Amniotic stem cell (primary cell): Measurements from ENCODE around the gene L3MBTL1.

Experiments used
- DNase-seq: peaks from one replicate; lab custom pipeline; 2025; lab: John Stamatoyannopoulos, UW

Gene L3MBTL1

DNA sequence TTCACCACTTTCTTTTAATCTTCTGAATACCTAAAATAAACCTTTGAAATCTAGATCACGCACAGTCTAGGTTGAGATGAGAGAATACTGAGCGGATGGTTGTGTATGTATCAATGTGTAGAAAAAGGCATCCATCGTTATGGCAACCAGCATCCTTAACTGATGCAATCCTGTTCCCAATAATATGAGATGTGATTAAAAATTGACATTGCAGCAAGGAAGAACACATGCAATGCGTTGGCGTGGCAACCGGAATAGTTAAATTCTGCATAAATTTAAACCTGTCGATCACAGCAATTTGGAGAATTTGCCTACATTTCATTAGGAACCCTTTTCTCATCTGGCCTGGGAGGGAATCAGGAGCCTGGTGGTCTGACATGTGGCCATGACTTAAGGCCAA, 1.3 kb upstream of the L3MBTL1 start:
- no peak for DNase-seq

GRCh38 chr20:43508106-43508505, 609 bp downstream of the L3MBTL1 start:
- no peak for DNase-seq

- DNase-seq: no peak
Measured at GRCh38 chr20:43508604-43509040, 1.1 kb downstream of the L3MBTL1 start.

- DNase-seq: no peak
Measured at GRCh38 chr20:43511879-43512278, 4.4 kb downstream of the L3MBTL1 start.

DNA sequence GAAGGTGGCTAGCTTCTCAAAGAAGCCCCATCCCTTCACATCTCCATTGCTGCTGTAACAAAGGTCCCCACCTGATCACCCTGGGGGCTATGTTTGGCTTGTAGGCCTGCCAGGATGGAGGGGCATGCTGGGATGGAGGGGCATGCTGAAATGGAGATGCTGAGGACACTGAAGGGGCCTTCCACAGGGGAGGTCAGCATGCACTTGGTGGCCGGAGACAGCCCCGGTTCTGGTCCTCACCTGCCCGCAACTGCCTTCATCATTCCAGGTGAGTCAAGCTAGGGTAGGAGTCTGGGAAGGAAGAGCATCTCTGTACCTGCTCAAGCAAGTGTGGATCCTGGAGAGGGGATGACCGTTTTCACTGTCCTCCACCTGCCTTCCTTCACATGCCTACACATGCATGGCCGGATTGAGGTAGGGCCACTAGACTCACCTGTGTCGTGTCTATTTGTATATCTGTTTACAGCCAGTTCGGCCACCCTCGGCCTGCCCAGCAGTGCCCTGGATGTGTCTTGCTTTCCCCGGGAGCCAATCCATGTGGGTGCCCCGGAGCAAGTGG, 6.0 kb downstream of the L3MBTL1 start:
- no peak for DNase-seq

DNA sequence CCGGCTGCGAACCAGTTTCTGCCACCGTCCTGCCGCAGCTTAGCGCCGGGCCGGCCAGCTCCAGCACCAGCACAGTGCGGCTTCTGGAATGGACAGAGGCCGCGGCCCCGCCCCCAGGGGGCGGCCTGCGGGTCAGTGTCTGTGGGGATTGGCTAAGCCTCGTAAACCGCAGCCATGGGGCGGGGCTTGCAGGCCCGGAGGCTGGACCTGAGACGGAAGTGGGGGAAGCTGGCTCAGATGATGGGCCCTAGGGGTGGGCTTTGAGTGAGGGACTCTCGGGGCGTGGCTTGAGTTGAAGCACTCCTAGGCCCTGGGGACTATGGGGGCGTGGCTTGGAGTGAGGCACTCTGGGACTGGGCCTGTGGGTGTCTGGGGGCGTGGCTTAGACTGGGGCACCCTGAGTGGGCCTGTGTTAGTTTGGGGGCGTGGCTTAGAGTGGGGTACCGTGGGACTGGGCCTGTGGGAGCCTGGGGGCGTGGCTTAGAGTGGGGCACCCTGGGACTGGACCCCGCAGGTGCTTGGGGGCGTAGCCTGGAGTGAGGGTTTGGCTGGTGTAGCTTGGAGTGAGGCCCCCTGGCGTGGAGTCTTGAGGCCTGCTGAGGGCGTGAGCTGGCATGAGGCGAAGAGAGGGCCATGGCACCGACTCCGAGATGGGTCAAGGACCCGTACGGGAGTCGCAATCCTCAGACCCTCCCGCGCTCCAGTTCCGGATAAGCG, 6.6 kb downstream of the L3MBTL1 start:
- peak; percentile 95 for DNase-seq

GRCh38 chr20:43514648-43514999, 7.1 kb downstream of the L3MBTL1 start:
- no peak for DNase-seq

DNA sequence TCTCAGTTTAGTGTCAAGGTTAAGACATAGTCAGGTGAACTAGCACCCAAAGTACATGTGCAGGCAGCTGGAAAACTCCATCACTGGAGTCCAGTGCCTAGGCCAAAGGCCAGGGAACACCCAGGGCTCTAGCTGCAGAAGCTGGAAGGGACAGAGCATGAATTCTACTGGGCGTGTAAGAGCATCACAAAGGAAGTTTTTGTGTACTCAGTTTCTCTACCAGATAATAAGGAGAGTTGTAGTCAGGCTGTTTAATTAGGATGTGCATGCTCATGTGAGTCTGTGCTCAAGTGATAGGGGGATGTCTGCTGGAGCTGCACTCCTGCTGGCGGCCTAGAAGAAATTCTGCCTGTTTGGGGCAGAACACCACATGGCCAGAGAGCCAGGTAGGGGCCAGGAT, 8.1 kb downstream of the L3MBTL1 start:
- no peak for DNase-seq

DNA sequence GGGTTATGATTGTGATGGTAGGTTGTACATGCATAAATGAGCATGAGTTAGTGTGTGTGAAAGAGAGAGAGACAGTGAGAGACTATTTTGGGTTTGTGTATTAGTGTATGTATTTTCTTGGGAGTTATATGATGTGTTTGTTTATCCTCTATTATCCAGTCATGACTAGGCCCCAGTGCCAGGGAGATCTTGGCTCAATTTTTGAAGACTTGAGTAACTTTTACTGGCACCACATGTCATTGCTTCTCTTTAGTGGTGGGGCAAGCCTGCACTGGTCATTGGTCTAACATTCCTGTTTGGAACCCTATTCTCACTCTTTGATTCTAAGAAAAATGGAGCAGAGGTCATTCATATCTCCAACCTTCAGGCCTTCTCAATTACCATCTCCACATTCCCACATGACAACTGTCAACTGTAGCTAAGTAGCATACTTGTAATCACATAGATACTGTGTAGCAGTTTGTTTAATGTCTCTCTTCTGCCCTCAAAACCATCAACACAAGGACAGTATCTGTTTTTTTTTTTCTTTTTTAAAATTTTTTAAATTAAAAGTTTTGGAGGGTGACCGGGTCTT, 8.8 kb downstream of the L3MBTL1 start:
- DNase-seq: no peak

GRCh38 chr20:43520074-43520630, 12.7 kb downstream of the L3MBTL1 start:
- DNase-seq: no peak

- DNase-seq: no peak
Measured at GRCh38 chr20:43525021-43525420, 17.5 kb downstream of the L3MBTL1 start.

- no peak for DNase-seq
Measured at GRCh38 chr20:43528258-43528875, 20.9 kb downstream of the L3MBTL1 start.

- DNase-seq: no peak
Measured at GRCh38 chr20:43529051-43529450, 21.6 kb downstream of the L3MBTL1 start.

- DNase-seq: no peak
Measured at GRCh38 chr20:43529457-43530153, 22.1 kb downstream of the L3MBTL1 start.

- no peak for DNase-seq
Measured at GRCh38 chr20:43530321-43531090, 23.0 kb downstream of the L3MBTL1 start.

- no peak for DNase-seq
Measured at GRCh38 chr20:43531091-43531443, 23.6 kb downstream of the L3MBTL1 start.

- DNase-seq: no peak
Measured at GRCh38 chr20:43532416-43533055, 25.0 kb downstream of the L3MBTL1 start.

DNA sequence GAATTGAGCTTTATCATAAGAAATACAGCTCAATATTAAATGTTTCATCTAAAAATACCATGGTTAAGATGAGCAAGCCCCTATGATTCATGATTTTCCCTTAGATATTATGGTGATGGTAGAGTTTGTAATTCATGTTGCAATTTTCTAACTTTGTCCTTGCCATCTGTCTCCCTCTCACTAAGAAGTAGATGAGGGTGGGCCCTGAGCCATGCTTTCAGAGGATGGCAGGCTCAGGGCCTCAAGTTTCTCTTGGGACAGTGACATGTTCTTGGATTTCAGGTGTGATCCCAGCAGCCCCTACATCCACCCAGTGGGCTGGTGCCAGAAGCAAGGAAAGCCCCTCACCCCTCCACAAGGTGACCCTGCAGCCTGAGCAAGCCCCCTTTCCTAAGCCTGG, 25.6 kb downstream of the L3MBTL1 start:
- DNase-seq: no peak

DNA sequence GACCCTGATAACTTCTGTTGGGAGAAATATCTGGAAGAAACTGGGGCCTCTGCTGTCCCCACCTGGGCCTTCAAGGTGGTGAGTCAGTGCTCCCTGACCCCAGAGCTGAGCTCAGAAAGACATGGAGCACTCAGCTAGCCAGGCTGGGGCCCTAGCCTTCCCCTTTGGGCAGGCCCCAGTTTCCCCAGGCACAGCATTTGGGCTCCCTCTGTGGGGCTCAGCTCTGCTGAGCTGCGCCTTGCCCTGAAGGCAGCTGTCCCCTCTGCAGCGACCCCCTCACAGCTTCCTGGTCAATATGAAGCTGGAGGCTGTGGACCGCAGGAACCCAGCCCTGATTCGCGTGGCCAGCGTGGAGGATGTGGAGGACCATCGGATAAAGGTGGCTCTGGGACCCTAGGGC, 26.5 kb downstream of the L3MBTL1 start:
- DNase-seq: no peak

DNA sequence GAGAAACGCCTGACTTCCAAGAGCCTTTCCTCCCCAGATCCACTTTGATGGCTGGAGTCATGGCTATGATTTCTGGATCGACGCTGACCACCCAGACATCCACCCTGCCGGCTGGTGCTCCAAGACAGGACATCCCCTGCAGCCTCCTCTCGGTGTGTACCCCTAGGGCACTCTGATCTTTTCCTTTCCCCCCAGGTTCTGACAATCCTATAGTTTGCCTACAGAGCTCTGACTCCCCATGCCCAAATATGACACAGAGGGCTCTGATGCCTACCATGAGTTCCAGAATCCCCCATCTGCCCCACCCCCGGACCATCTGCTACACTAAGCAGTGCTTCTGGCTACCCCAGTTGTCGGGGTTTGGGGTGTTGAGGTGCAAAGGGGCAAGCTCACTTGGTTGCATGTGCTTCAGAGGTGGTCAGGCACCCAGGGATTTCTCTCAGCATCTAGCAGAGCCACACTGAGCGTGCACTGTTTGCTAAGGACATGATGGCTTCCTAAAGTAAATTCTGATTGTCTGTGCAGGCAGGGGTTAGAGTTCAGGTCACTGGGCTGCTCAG, 27.4 kb downstream of the L3MBTL1 start:
- DNase-seq: no peak
